GM06990 (cell line): Measurements from ENCODE around the gene GRIA1.

Experiments used
- DNase-seq: peaks from one replicate; pipeline ENCODE4 v3.0.0-alpha.2; 2011; ENCODE audit not compliant: insufficient read length; ENCODE audit errors: extremely low read depth
- H3K27me3 ChIP-seq: replicated peaks from 2 replicates; pipeline ENCODE4 v1.6.0; 2011; ENCODE audit warnings: low read length; ENCODE audit not compliant: control insufficient read depth, insufficient read depth
- H3K36me3 ChIP-seq: 2 replicates; pipeline ENCODE4 v1.5.1; 2011; ENCODE audit warnings: low read length; ENCODE audit not compliant: control insufficient read depth, insufficient read depth
- H3K4me3 ChIP-seq: replicated peaks from 2 replicates; pipeline ENCODE4 v1.5.1; 2011; ENCODE audit warnings: low read depth, mild to moderate bottlenecking, control low read depth, low read length
- CTCF ChIP-seq: IDR thresholded peaks from 2 replicates; pipeline ENCODE4 v1.5.1; 2011; ENCODE audit warnings: low read length, control low read depth, mild to moderate bottlenecking, inconsistent platforms; ENCODE audit not compliant: insufficient read depth, poor library complexity, severe bottlenecking

Gene GRIA1

GRCh38 chr5:153672347-153673090 is 182.0 kb downstream of the GRIA1 start:
- no peak for DNase-seq
- Histone ChIP-seq H3K27me3 (no peaks in the 10 kb centered on the region), H3K36me3 (no peaks in the 10 kb centered on the region), H3K4me3 (no peak overlapping the region)
- TF ChIP-seq CTCF: no peak

DNA sequence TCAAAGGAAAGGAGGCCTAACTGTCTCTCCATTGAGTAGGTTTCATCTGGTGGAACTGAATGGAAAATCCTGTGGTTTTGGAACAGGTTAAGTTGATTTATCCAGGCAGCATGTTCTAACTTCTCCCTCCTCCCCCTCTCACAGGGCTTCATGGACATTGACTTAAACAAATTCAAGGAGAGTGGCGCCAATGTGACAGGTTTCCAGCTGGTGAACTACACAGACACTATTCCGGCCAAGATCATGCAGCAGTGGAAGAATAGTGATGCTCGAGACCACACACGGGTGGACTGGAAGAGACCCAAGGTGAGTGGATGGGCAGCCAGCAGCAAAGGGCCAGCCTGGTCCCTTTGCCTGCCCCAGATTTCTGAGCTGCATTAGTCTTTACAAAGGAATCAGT is 183.9 kb downstream of the GRIA1 start:
- Histone ChIP-seq H3K4me3 (no peak overlapping the region), H3K27me3 (no peaks in the 10 kb centered on the region; the same call in 1 of the 2 replicates), H3K36me3 (no peaks in the 10 kb centered on the region)
- TF ChIP-seq CTCF: no peak
- DNase-seq: no peak

- Histone ChIP-seq H3K4me3 (no peak overlapping the region), H3K36me3 (no peaks in the 10 kb centered on the region), H3K27me3 (no peaks in the 10 kb centered on the region; the same call in 1 of the 2 replicates)
- no peak for TF ChIP-seq CTCF
- no peak for DNase-seq
These were observed 185.9 kb downstream of the GRIA1 start for GRCh38 chr5:153676406-153676805.

DNA sequence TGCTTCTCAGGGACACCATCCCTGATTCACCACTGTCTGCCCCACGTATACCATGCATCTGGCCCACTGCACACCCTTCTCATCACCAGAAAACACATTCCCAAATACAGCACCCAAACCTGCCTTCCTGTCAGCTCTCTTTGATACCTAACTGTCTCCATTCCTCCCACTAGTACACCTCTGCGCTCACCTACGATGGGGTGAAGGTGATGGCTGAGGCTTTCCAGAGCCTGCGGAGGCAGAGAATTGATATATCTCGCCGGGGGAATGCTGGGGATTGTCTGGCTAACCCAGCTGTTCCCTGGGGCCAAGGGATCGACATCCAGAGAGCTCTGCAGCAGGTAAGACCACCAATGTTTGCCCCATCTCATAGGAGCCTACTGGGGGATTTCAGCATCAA is 186.4 kb downstream of the GRIA1 start:
- DNase-seq: no peak
- no peak for TF ChIP-seq CTCF
- H3K4me3 ChIP-seq: no peak overlapping the region
- no peaks in the 10 kb centered on the region; the same call in 1 of the 2 replicates for H3K27me3 ChIP-seq
- no peaks in the 10 kb centered on the region for H3K36me3 ChIP-seq

DNA sequence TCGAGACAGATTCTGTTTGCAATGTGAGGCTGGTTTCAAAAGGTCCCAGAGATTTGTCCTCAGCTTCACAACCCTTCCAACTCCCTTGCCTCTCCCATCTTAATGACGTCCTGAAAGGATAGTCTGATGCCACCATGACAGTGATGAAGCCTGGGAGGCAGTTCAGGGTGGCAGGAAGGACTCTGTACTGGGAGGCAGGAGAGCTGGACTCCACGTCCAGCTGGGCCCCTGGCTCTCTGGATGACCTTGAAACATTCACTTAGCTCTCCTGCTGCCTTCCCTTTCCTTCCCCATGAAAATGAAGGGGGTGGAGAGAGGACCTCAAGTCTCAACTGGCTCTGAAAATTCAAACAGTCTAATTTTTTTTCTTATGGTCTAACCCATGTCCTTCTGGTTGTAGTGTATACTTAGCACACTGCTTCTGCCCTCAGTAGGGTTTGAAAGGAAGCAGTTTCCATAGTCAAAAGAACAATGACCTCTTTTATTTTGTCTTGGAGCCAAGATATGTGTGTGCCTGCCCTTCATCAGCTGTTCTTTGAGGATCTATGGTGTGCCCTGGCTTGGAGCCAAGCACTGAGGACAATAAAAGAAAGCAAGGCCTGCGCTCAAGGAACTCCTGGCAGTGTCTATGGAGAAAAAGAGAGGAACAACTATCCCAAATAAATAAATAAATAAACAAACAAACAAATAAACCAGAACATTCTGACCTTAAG is 188.3 kb downstream of the GRIA1 start:
- no peak for TF ChIP-seq CTCF
- H3K4me3 ChIP-seq: no peak overlapping the region
- H3K27me3 ChIP-seq: no peaks in the 10 kb centered on the region; the same call in 1 of the 2 replicates
- DNase-seq: no peak
- no peaks in the 10 kb centered on the region for H3K36me3 ChIP-seq

GRCh38 chr5:153690236-153690635 is 199.8 kb downstream of the GRIA1 start:
- no peaks in the 10 kb centered on the region for H3K36me3 ChIP-seq
- H3K4me3 ChIP-seq: no peak overlapping the region
- no peak for TF ChIP-seq CTCF
- no peak for DNase-seq
- no peaks in the 10 kb centered on the region for H3K27me3 ChIP-seq
